WERI-Rb-1 (cell line): ENCODE results near the gene ARG2.

Experiments used
- DNase-seq: peaks from one replicate; pipeline ENCODE4 v3.0.0-alpha.2; 2020
- H3K27ac ChIP-seq: fragments of 250-450 bp; sonication (Bioruptor Pico); 2 replicates; pipeline ENCODE4 v1.5.1; 2020; ENCODE audit warnings: mild to moderate bottlenecking, moderate library complexity
- H3K27me3 ChIP-seq: fragments of 250-450 bp; sonication (Bioruptor Pico); 2 replicates; pipeline ENCODE4 v1.5.1; 2021; ENCODE audit warnings: mild to moderate bottlenecking, low read depth, moderate library complexity; ENCODE audit not compliant: insufficient read depth, severe bottlenecking
- H3K36me3 ChIP-seq: fragments of 250-450 bp; sonication (Bioruptor Pico); 2 replicates; pipeline ENCODE4 v1.5.1; 2020; ENCODE audit warnings: mild to moderate bottlenecking, moderate library complexity
- H3K4me3 ChIP-seq: 2 replicates; pipeline ENCODE4 v1.5.1; 2011; ENCODE audit warnings: low read depth, mild to moderate bottlenecking, control low read depth, low read length
- H3K9me3 ChIP-seq: fragments of 250-450 bp; sonication (Bioruptor Pico); 2 replicates; pipeline ENCODE4 v1.5.1; 2021; ENCODE audit warnings: mild to moderate bottlenecking, moderate library complexity; ENCODE audit not compliant: severe bottlenecking
- CTCF ChIP-seq: IDR thresholded peaks from 2 replicates; pipeline ENCODE4 v1.5.1; 2011; ENCODE audit warnings: low read depth, mild to moderate bottlenecking, control low read depth, inconsistent platforms, low read length

ARG2 gene

GRCh38 chr14:67577181-67577808 lies 42.4 kb upstream of the ARG2 start:
- Histone ChIP-seq H3K4me3 (no peak overlapping the region), H3K27ac (no peak overlapping the region), H3K36me3 (no peaks in the 10 kb centered on the region), H3K27me3 (no peaks in the 10 kb centered on the region), H3K9me3 (no peaks in the 10 kb centered on the region)
- TF ChIP-seq CTCF, result no peak
- no peak for DNase-seq

- Histone ChIP-seq H3K4me3 (no peak overlapping the region), H3K27me3 (no peaks in the 10 kb centered on the region), H3K27ac (no peak overlapping the region), H3K9me3 (no peaks in the 10 kb centered on the region), H3K36me3 (no peaks in the 10 kb centered on the region)
- TF ChIP-seq CTCF, result no peak
- DNase-seq, result no peak
Measured at GRCh38 chr14:67577909-67578749, 41.6 kb upstream of the ARG2 start.

GRCh38 chr14:67579040-67579439 lies 40.7 kb upstream of the ARG2 start:
- no peak for DNase-seq
- Histone ChIP-seq H3K27ac (no peak overlapping the region), H3K36me3 (no peaks in the 10 kb centered on the region), H3K27me3 (no peaks in the 10 kb centered on the region), H3K9me3 (no peaks in the 10 kb centered on the region), H3K4me3 (no peak overlapping the region)
- TF ChIP-seq CTCF, result no peak

GRCh38 chr14:67579636-67580035 lies 40.1 kb upstream of the ARG2 start:
- no peak for DNase-seq
- no peaks in the 10 kb centered on the region for H3K27me3 ChIP-seq
- H3K4me3 ChIP-seq, result no peak overlapping the region
- H3K36me3 ChIP-seq, result no peaks in the 10 kb centered on the region
- no peak for TF ChIP-seq CTCF
- no peak overlapping the region for H3K27ac ChIP-seq
- H3K9me3 ChIP-seq, result no peaks in the 10 kb centered on the region

GRCh38 chr14:67580336-67581171 lies 39.2 kb upstream of the ARG2 start:
- no peaks in the 10 kb centered on the region for H3K36me3 ChIP-seq
- no peaks in the 10 kb centered on the region for H3K9me3 ChIP-seq
- peak; percentile 37; the same call in 1 of the 2 replicates for TF ChIP-seq CTCF
- no peak overlapping the region for H3K4me3 ChIP-seq
- no peak overlapping the region for H3K27ac ChIP-seq
- no peaks in the 10 kb centered on the region for H3K27me3 ChIP-seq
- no peak for DNase-seq
